Panc1 (cell line): ENCODE results near the gene CACNA2D3.

ENCODE experiments used
- POLR2AphosphoS5 ChIP-seq: IDR thresholded peaks from 2 replicates; pipeline ENCODE4 v1.6.1; 2012; ENCODE audit warnings: mild to moderate bottlenecking, low read depth, low read length, moderate library complexity
- REST ChIP-seq, 2 experiments: IDR thresholded peaks; 2 replicates each; pipeline ENCODE4 v1.6.1; 2011 to 2012; ENCODE audit warnings: low read depth in 2 of 2, control low read depth in 1 of 2, low read length in 1 of 2, mild to moderate bottlenecking in 1 of 2, moderate library complexity in 1 of 2; ENCODE audit not compliant: insufficient read depth in 1 of 2
- SIN3A ChIP-seq: IDR thresholded peaks from 2 replicates; pipeline ENCODE4 v1.6.1; 2012; ENCODE audit warnings: low read depth, mild to moderate bottlenecking, low read length, moderate library complexity, borderline replicate concordance; ENCODE audit not compliant: insufficient read depth
- TCF7L2 ChIP-seq: IDR thresholded peaks from 2 replicates; pipeline ENCODE4 v1.6.1; 2011; ENCODE audit warnings: mild to moderate bottlenecking, low read depth, low read length, inconsistent platforms
- TF ChIP-seq, protein P1 (sequence below): fragments of 450-650 bp; IDR thresholded peaks from 2 replicates; pipeline ENCODE4 v1.5.1; 2017; ENCODE audit warnings: mild to moderate bottlenecking

- TF ChIP-seq, protein P1, sequence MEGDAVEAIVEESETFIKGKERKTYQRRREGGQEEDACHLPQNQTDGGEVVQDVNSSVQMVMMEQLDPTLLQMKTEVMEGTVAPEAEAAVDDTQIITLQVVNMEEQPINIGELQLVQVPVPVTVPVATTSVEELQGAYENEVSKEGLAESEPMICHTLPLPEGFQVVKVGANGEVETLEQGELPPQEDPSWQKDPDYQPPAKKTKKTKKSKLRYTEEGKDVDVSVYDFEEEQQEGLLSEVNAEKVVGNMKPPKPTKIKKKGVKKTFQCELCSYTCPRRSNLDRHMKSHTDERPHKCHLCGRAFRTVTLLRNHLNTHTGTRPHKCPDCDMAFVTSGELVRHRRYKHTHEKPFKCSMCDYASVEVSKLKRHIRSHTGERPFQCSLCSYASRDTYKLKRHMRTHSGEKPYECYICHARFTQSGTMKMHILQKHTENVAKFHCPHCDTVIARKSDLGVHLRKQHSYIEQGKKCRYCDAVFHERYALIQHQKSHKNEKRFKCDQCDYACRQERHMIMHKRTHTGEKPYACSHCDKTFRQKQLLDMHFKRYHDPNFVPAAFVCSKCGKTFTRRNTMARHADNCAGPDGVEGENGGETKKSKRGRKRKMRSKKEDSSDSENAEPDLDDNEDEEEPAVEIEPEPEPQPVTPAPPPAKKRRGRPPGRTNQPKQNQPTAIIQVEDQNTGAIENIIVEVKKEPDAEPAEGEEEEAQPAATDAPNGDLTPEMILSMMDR = no peak
- TF ChIP-seq POLR2AphosphoS5 (no peak), TCF7L2 (no peak), REST (IDR thresholded peaks at IDR 0.05; ENCODE audit: insufficient read depth in 1 of 2, low read depth in 2 of 2, low read length in 1 of 2) (no peak), SIN3A (no peak)
Observed at GRCh38 chr3:54083921-54084320, 38.4 kb upstream of the CACNA2D3 start.
